PC-9 (cell line): ENCODE measurements around the gene ATG3. TPM values are rescaled to one million over a fixed set of nuclear protein-coding genes. Genes with fewer than 3 reads are reported as not detected.
A peak's percentile ranks its signal among the peaks of the same experiment; 100 is the strongest.

Experiments
- BruUV-seq: library from RNA; stranded (reverse); fragments of 400-500 nt; replicated peaks from 2 replicates; lab custom pipeline; 2021; lab: Mats Ljungman, UMichigan
- CTCF ChIA-PET: fragments of 300-600 bp; sonication (Branson Sonifier 250); formaldehyde crosslinking; loops from one replicate; lab custom pipeline; 2022; ENCODE audit warnings: antibody characterized with exemption; lab: Charles Lee
- POLR2A ChIA-PET: fragments of 300-600 bp; sonication (Branson Sonifier 250); formaldehyde crosslinking; loops from one replicate; lab custom pipeline; 2022; ENCODE audit warnings: antibody characterized with exemption; ENCODE audit not compliant: unreplicated experiment; lab: Charles Lee
- DNase-seq, 2 experiments: peaks; one replicate each; pipeline versions ENCODE4 v3.0.0 to v3.0.0-alpha.2; 2015 to 2022; ENCODE audit warnings: mixed read lengths in 1 of 2
- H2AFZ ChIP-seq: fragments of 200-600 bp; sonication (generic); 2 replicates; pipeline ENCODE4 v1.8.1; 2017; ENCODE audit warnings: antibody characterized with exemption
- H3F3A ChIP-seq: fragments of 200-600 bp; sonication (generic); 2 replicates; pipeline ENCODE4 v1.8.1; 2017; ENCODE audit warnings: antibody characterized with exemption, mild to moderate bottlenecking, low read depth; ENCODE audit not compliant: insufficient read depth
- H3K27ac ChIP-seq: fragments of 200-600 bp; sonication (generic); 2 replicates; pipeline ENCODE4 v1.6.1; 2016; ENCODE audit warnings: mixed run types
- H3K27me3 ChIP-seq: fragments of 200-600 bp; sonication (generic); 2 replicates; pipeline ENCODE4 v1.6.1; 2016; ENCODE audit warnings: low read depth, mixed run types; ENCODE audit not compliant: insufficient read depth
- H3K36me3 ChIP-seq: fragments of 200-600 bp; sonication (generic); 2 replicates; pipeline ENCODE4 v1.6.1; 2016; ENCODE audit warnings: low read depth, mixed run types
- H3K4me1 ChIP-seq: fragments of 200-600 bp; sonication (generic); replicated peaks from 2 replicates; pipeline ENCODE4 v1.6.1; 2016; ENCODE audit warnings: mixed run types; ENCODE audit not compliant: insufficient read depth
- H3K4me2 ChIP-seq: fragments of 200-600 bp; sonication (generic); 2 replicates; pipeline ENCODE4 v1.6.1; 2017; ENCODE audit warnings: mixed run types
- H3K4me3 ChIP-seq: fragments of 200-600 bp; sonication (generic); 2 replicates; pipeline ENCODE4 v1.6.1; 2016; ENCODE audit warnings: mixed run types
- H3K79me2 ChIP-seq: fragments of 200-600 bp; sonication (generic); 2 replicates; pipeline ENCODE4 v1.6.1; 2017; ENCODE audit warnings: low read depth, mixed run types
- H3K9me2 ChIP-seq: fragments of 200-600 bp; sonication (generic); 2 replicates; pipeline ENCODE4 v1.8.1; 2017; ENCODE audit warnings: mild to moderate bottlenecking; ENCODE audit not compliant: insufficient read depth
- H3K9me3 ChIP-seq: fragments of 200-600 bp; sonication (generic); 2 replicates; pipeline ENCODE4 v1.8.1; 2016; ENCODE audit warnings: low read depth; ENCODE audit not compliant: insufficient read depth
- H4K20me1 ChIP-seq: fragments of 200-600 bp; sonication (generic); 2 replicates; pipeline ENCODE4 v1.8.1; 2017; ENCODE audit not compliant: insufficient read depth
- CTCF ChIP-seq: fragments of 200-600 bp; sonication (generic); conservative IDR thresholded peaks from 2 replicates; pipeline ENCODE4 v1.6.1; 2017; ENCODE audit warnings: mixed run types, antibody characterized with exemption, mild to moderate bottlenecking, moderate library complexity
- EZH2 ChIP-seq: fragments of 200-600 bp; sonication (generic); IDR thresholded peaks from 2 replicates; pipeline ENCODE4 v1.8.0; 2017; ENCODE audit warnings: antibody characterized with exemption, low read depth
- intact Hi-C: fragments of 100-400 bp; cut with micrococcal nuclease; formaldehyde crosslinking; loops from one replicate; pipeline ENCODE4 v1.10.0; 2022; ENCODE audit not compliant: unreplicated experiment
- total RNA-seq: library from RNA; stranded (reverse); gene quantifications from 2 replicates; pipeline ENCODE4 v1.2.3, GENCODE V29; 2021

ATG3 gene
- total RNA-seq, 1 experiment from 2014 or later = 68.9 TPM

DNA sequence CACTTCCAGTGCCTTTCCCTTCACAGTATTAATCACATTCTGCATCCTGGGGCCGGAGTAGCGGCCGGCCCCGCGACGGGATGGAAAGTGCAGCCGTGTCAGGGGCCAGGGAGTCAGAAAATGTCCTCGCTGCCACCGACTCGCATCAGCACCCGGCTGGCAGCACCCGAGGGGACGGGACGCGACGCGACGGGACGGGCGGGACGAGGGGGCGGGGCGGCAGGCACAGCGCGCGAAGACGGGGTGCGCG, 353 bp downstream of the ATG3 start:
- intact Hi-C loops = loop anchor here (5.0 to 10.0 kb wide), 2 partner anchors 431 to 1133 kb away; partner anchors contain the start of genes GTPBP8 and USF3
- Histone ChIP-seq H3K4me1 (peaks cover 25% of the 10 kb centered on the region), H4K20me1 (peaks cover 9% of the 10 kb centered on the region; the same call in 1 of the 2 replicates), H3K27ac (peak overlapping the region; percentile 88), H3K9me2 (no peaks in the 10 kb centered on the region), H3K36me3 (no peaks in the 10 kb centered on the region), H3K79me2 (peaks cover 56% of the 10 kb centered on the region), H3K4me2 (peak overlapping the region; percentile 80), H2AFZ (peak overlapping the region; percentile 93), H3K27me3 (no peaks in the 10 kb centered on the region), H3K4me3 (peak overlapping the region; percentile 93), H3K9me3 (no peaks in the 10 kb centered on the region), H3F3A (peaks cover 20% of the 10 kb centered on the region)
- ChIA-PET POLR2A (no interaction called here), CTCF (interaction anchor here (0.7 kb wide), 1 partner anchor 174 kb away, joined by 3 read pairs; no protein-coding TSS in a partner anchor)
- no TSS peak for BruUV-seq
- DNase-seq = peak in 1 of 2 experiments; percentile 36
- TF ChIP-seq CTCF = no peak
- no peak for TF ChIP-seq EZH2

GRCh38 chr3:112560721-112561483, 860 bp downstream of the ATG3 start:
- Histone ChIP-seq H3K9me3 (no peaks in the 10 kb centered on the region), H3K9me2 (no peaks in the 10 kb centered on the region), H3K4me3 (peak overlapping the region; percentile 93), H3K36me3 (no peaks in the 10 kb centered on the region), H2AFZ (peak overlapping the region; percentile 93), H4K20me1 (peaks cover 10% of the 10 kb centered on the region; the same call in 1 of the 2 replicates), H3F3A (peaks cover 20% of the 10 kb centered on the region), H3K79me2 (peaks cover 57% of the 10 kb centered on the region), H3K4me1 (peaks cover 25% of the 10 kb centered on the region), H3K27me3 (no peaks in the 10 kb centered on the region), H3K4me2 (peak overlapping the region; percentile 80), H3K27ac (peak overlapping the region; percentile 88)
- TF ChIP-seq CTCF (no peak), EZH2 (no peak)
- ChIA-PET POLR2A (interaction anchor here (0.5 kb wide), 1 partner anchor 846 kb away, joined by 15 read pairs; no protein-coding TSS in a partner anchor), CTCF (interaction anchor here (0.5 to 0.7 kb wide), 2 partner anchors 165 to 174 kb away, joined by 3 to 12 read pairs; no protein-coding TSS in a partner anchor)
- BruUV-seq = TSS peak; percentile 59
- DNase-seq = peak; percentile 63 to 64
- intact Hi-C loops = loop anchor here (5.0 to 10.0 kb wide), 2 partner anchors 431 to 1134 kb away; partner anchors contain the start of genes GTPBP8 and USF3

DNA sequence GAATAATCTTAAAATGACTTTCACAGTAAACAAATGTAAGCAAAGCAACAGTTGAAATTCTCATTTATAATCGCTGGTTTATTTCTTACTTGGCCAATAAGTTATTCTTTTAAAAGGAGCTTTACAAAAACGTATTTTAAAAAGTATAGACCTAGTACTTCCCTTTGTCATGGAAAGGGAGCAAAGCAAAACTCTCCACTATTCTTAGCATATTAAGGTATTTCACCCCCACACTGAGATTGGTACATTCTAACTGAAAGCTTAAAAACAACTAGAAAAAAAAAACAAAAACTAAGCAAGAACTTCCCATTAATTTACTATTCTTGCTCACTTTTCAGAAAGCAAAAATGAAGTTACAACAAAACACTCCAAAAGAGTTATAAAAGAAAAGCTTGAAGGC, 1.5 kb downstream of the ATG3 start:
- Histone ChIP-seq H2AFZ (peak overlapping the region; percentile 93; the same call in 1 of the 2 replicates), H3K27ac (peak overlapping the region; percentile 88)
- POLR2A ChIA-PET = no interaction called here

More for the DNA sequence above, 1.5 kb downstream of the ATG3 start:
- Histone ChIP-seq H4K20me1 (peaks cover 14% of the 10 kb centered on the region; the same call in 1 of the 2 replicates), H3K4me1 (peaks cover 25% of the 10 kb centered on the region), H3K27me3 (no peaks in the 10 kb centered on the region), H3K4me3 (peak overlapping the region; percentile 93), H3K4me2 (peak overlapping the region; percentile 80), H3K9me3 (no peaks in the 10 kb centered on the region), H3K36me3 (no peaks in the 10 kb centered on the region), H3F3A (peaks cover 20% of the 10 kb centered on the region), H3K79me2 (peaks cover 63% of the 10 kb centered on the region), H3K9me2 (no peaks in the 10 kb centered on the region)
- CTCF ChIA-PET = interaction anchor here (0.5 kb wide), 1 partner anchor 164 kb away, joined by 12 read pairs; no protein-coding TSS in a partner anchor
- no TSS peak for BruUV-seq
- intact Hi-C loops = loop anchor here (5.0 to 10.0 kb wide), 2 partner anchors 432 to 1134 kb away; partner anchors contain the start of genes GTPBP8 and USF3
- TF ChIP-seq EZH2 = no peak
- TF ChIP-seq CTCF = no peak
- no peak for DNase-seq
